Measurements from ENCODE around the gene CNNM2. TPM values are rescaled to one million over a fixed set of nuclear protein-coding genes. Genes with fewer than 3 reads are reported as not detected.
A peak's percentile ranks its signal among the peaks of the same experiment; 100 is the strongest.

CNNM2 gene
- total RNA-seq, 1 experiment from 2014 or later, result 7.2 TPM

DNA sequence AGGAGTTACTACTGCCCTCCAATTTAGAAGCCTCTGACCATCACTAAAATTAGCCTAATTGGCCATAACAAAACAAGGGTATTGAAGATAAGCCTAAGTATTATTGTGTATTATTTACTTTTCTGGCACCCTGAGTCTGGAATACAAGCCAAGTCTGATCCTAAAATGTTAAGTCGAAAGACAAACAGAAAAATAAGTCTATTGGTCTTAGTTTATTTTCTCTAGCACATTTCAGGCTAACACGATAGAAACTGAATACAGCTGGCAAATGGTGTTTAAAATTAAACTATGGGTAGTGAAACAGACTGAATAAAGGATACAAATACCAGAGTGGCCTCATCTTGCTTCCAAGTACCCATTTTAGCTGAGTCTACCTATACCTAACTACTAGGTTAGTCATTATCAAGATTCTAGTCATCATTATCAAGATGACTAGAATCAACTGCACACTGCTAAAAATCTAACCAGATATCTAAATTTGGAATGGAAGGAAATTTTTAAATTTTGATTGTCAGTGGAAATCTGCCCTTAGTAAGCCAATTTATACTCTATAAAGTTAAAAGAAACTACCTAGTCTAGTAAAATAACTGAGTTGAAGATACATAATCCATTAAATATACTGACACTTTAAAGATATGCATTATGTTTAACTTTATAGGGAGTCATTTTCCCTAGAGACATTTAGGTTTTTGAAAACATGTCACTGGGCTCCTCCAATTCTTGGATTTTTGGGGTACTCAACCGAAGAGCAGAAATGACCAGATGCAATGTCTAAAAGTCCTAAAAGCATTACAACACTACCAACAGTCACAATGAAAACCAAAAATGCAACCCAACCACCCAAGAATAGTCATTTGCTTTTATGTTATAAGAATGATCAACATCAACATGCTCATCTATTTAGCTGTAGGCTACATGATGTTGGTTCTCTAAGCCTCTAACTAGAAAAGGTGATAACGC lies 194.1 kb downstream of the CNNM2 start:
- H3F3A ChIP-seq (ENCODE audit: low read length, unreplicated experiment), result no peaks in the 10 kb centered on the region
- no peak overlapping the region for H3K9ac ChIP-seq (ENCODE audit: low read length)
- no peaks in the 10 kb centered on the region for H3K9me2 ChIP-seq (replicated peaks; ENCODE audit: low read length)
- H3K36me3 ChIP-seq (ENCODE audit: low read depth, low read length), result peaks cover 7% of the 10 kb centered on the region; the same call in 1 of the 2 replicates
- H3K79me2 ChIP-seq (ENCODE audit: low read length), result peaks cover 38% of the 10 kb centered on the region
- H2AFZ ChIP-seq (ENCODE audit: low read length), result no peak overlapping the region
- no peaks in the 10 kb centered on the region for H3K4me1 ChIP-seq (ENCODE audit: insufficient read depth, low read length)
- H3K9me3 ChIP-seq (ENCODE audit: low read length), result no peaks in the 10 kb centered on the region
- TF ChIP-seq EZH2phosphoT487 (IDR thresholded peaks at IDR 0.05; ENCODE audit: borderline replicate concordance, low read length) (no peak), EZH2 (IDR thresholded peaks at IDR 0.05; ENCODE audit: low read length, unreplicated experiment) (no peak), CTCF (conservative IDR thresholded peaks at IDR 0.05; ENCODE audit: low read depth, low read length) (no peak)
- no peak for DNase-seq
- BruUV-seq (replicated peaks), result no TSS peak
- no peak overlapping the region for H3K4me2 ChIP-seq (ENCODE audit: low read length)
- ATAC-seq, result no peak
- H3K27ac ChIP-seq (ENCODE audit: low read length), result no peak overlapping the region
- H3K27me3 ChIP-seq (ENCODE audit: low read length), result no peaks in the 10 kb centered on the region
- ChIA-PET POLR2A (ENCODE audit: unreplicated experiment) (interaction anchor here (0.6 kb wide), 1 partner anchor 285 kb away, joined by 3 read pairs; no protein-coding TSS in a partner anchor), CTCF (no interaction called here)
- no peaks in the 10 kb centered on the region; the same call in 1 of the 2 replicates for H4K20me1 ChIP-seq (ENCODE audit: low read length)
- intact Hi-C loops (cut with micrococcal nuclease), result no loop called here
- H3K4me3 ChIP-seq (ENCODE audit: low read length), result no peak overlapping the region

DNA sequence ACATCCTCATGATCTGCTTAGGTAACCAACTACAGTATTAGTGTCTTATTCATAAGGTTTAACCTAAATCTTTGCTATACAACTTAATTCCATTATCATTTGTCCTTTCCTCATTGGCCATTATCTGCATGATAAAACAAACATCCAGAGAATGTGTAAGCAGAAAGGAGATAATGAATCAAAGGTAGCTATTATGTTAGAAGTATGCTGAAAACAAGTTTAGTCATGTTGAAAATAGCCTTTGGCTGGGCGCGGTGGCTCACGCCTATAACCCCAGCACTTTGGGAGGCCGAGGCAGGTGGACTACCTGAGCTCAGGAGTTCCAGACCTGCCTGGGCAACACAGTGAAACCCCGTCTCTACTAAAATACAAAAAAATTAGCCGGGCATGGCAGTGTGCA lies 196.8 kb downstream of the CNNM2 start:
- CTCF ChIA-PET, result no interaction called here
- H3K4me2 ChIP-seq (ENCODE audit: low read length), result no peak overlapping the region
- POLR2A ChIA-PET (ENCODE audit: unreplicated experiment), result no interaction called here
- H3K27ac ChIP-seq (ENCODE audit: low read length), result no peak overlapping the region
- TF ChIP-seq EZH2 (IDR thresholded peaks at IDR 0.05; ENCODE audit: low read length, unreplicated experiment), result no peak
- TF ChIP-seq CTCF (conservative IDR thresholded peaks at IDR 0.05; ENCODE audit: low read depth, low read length), result no peak
- no peak for TF ChIP-seq EZH2phosphoT487 (IDR thresholded peaks at IDR 0.05; ENCODE audit: borderline replicate concordance, low read length)
- DNase-seq (peak; percentile 27), ATAC-seq (no peak; the same call in 1 of the 2 replicates)
- H4K20me1 ChIP-seq (ENCODE audit: low read length), result no peaks in the 10 kb centered on the region; the same call in 1 of the 2 replicates
- H3K4me1 ChIP-seq (ENCODE audit: insufficient read depth, low read length), result no peaks in the 10 kb centered on the region
- no peak overlapping the region for H3K9ac ChIP-seq (ENCODE audit: low read length)
- no peaks in the 10 kb centered on the region for H3F3A ChIP-seq (ENCODE audit: low read length, unreplicated experiment)
- intact Hi-C loops (cut with micrococcal nuclease), result no loop called here
- no peak overlapping the region for H2AFZ ChIP-seq (ENCODE audit: low read length)
- no peaks in the 10 kb centered on the region for H3K9me2 ChIP-seq (replicated peaks; ENCODE audit: low read length)
- peaks cover 46% of the 10 kb centered on the region for H3K79me2 ChIP-seq (ENCODE audit: low read length)
- no peaks in the 10 kb centered on the region for H3K9me3 ChIP-seq (ENCODE audit: low read length)
- 0 out of 2 replicates have a peak, but pooled peaks cover under 1% of the 10 kb centered on the region for H3K36me3 ChIP-seq (ENCODE audit: low read depth, low read length)
- no peak overlapping the region for H3K4me3 ChIP-seq (ENCODE audit: low read length)
- BruUV-seq (replicated peaks), result no TSS peak
- H3K27me3 ChIP-seq (ENCODE audit: low read length), result no peaks in the 10 kb centered on the region

DNA sequence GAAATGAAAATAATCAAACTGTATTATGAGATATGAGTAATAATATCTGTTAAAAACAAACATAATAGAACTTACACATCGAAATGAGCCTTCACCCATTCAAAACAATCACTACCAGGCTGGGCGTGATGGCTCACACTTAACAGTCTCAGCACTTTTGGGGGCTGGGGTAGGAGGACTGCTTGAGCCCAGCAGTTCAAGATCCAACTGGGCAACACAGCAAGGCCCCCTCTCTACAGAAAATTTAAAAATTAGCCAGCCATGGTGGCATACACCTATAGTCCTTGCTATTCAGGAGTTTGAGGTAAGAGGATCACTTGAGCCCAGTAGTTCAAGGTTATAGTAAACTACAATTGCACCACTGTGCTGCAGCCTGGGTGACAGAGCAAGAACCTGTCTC lies 199.2 kb downstream of the CNNM2 start:
- no peaks in the 10 kb centered on the region for H3K36me3 ChIP-seq (ENCODE audit: low read depth, low read length)
- ATAC-seq, result no peak
- no peaks in the 10 kb centered on the region for H3K9me2 ChIP-seq (replicated peaks; ENCODE audit: low read length)
- H3K27ac ChIP-seq (ENCODE audit: low read length), result no peak overlapping the region
- no peak overlapping the region for H3K4me3 ChIP-seq (ENCODE audit: low read length)
- no peak overlapping the region for H3K4me2 ChIP-seq (ENCODE audit: low read length)
- POLR2A ChIA-PET (ENCODE audit: unreplicated experiment), result no interaction called here
- H3F3A ChIP-seq (ENCODE audit: low read length, unreplicated experiment), result no peaks in the 10 kb centered on the region
- no peaks in the 10 kb centered on the region for H3K9me3 ChIP-seq (ENCODE audit: low read length)
- no peak overlapping the region for H3K9ac ChIP-seq (ENCODE audit: low read length)
- H4K20me1 ChIP-seq (ENCODE audit: low read length), result no peaks in the 10 kb centered on the region
- H3K27me3 ChIP-seq (ENCODE audit: low read length), result no peaks in the 10 kb centered on the region
- DNase-seq, result no peak
- BruUV-seq (replicated peaks), result no TSS peak
- H3K79me2 ChIP-seq (ENCODE audit: low read length), result peaks cover 40% of the 10 kb centered on the region
- intact Hi-C loops (cut with micrococcal nuclease), result no loop called here
- TF ChIP-seq CTCF (conservative IDR thresholded peaks at IDR 0.05; ENCODE audit: low read depth, low read length) (no peak), EZH2 (IDR thresholded peaks at IDR 0.05; ENCODE audit: low read length, unreplicated experiment) (no peak), EZH2phosphoT487 (IDR thresholded peaks at IDR 0.05; ENCODE audit: borderline replicate concordance, low read length) (no peak)
- H3K4me1 ChIP-seq (ENCODE audit: insufficient read depth, low read length), result no peaks in the 10 kb centered on the region
- CTCF ChIA-PET, result no interaction called here
- H2AFZ ChIP-seq (ENCODE audit: low read length), result no peak overlapping the region
